Measurements from ENCODE around the gene PRKCD.

PRKCD gene

GRCh38 chr3:53160660-53161449, at the start of gene PRKCD:
TSS of gene PRKCD (plus strand) at chr3:53161209. CDS start at chr3:53178423, 17,214 bp downstream.
- DNase-seq, result peak; percentile 81

GRCh38 chr3:53111822-53112221, 49.2 kb upstream of the PRKCD start:
- DNase-seq, result no peak

DNA sequence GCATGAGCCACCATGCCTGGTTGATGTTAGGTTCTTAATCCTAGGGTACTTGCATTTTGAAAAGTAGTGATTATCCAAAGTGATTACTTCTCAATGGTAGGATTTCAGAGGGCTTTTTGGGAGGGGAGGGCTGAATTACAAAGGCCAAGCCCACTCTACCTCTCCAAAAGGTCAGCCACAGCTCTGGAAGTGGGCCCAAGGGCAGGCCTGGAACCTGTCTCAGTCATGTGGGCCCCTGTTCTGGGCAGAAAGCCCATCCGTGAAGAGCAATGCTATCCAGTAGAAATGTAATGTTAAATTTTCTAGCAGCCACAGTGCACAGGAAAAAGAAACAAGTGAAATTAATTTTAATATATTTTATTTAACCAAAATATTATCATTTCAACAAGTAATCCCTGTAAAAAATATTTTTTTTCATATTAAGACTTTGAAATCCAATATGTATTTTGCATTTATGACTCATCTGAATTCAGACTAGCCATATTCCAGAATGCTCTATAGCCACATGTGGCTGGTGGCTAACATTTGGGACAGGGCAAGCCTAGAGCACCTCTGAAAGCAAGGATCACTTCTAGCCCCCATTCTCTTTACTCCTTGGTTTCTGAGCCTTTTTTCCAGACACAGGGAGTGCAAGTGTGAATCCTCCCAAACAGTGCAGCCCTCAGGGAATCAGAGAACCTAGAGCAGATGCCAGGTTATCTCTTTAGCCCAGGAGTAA, 47.6 kb upstream of the PRKCD start:
- no peak for DNase-seq

DNA sequence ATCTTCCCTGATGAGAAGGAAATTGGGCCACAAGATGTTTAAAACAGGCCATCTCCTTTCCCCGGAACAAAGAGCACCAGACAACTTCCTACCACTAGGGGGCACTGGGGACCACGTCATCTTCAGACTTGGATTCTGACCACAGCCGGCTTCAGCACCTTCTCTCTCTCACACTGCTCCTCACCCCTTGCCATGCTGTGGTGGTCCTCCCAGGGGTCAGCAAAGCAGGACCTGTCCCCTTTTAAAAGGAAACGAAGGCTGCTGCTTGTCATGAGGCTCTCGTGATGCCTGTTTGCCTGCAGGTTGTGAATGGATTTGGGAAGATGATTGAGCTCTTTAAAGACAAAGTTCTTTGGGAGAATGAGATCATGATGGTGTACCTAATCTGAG, 47.0 kb upstream of the PRKCD start:
- DNase-seq, result peak; percentile 73

GRCh38 chr3:53114412-53115074, 46.5 kb upstream of the PRKCD start:
- DNase-seq, result no peak

- DNase-seq, result no peak
Observed at GRCh38 chr3:53116956-53117355, 44.1 kb upstream of the PRKCD start.

- no peak for DNase-seq
Observed at GRCh38 chr3:53120336-53120735, 40.7 kb upstream of the PRKCD start.

GRCh38 chr3:53122255-53122932, 38.6 kb upstream of the PRKCD start:
- no peak for DNase-seq

- no peak for DNase-seq
Observed at GRCh38 chr3:53122933-53123305, 38.1 kb upstream of the PRKCD start.

DNA sequence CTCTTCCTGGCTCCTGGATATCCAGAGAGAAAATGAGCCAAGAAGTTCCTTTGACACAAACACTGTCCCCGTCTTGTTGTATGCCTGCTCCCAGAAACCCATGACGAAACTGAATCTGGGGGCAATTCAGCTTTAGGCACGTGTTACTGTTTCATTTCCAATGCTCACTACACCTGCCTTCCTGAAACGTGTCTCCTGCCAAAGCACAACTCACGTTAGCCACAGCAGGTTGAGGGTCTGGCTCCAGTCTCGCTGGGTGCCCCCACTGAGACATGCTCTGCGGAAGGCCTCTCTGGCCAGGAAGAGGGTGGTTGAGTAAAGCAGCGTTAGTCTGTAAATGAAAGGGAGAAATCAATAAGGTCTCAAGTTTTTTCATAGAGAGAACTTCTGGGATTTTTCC, 37.5 kb upstream of the PRKCD start:
- no peak for DNase-seq

GRCh38 chr3:53123953-53124352, 37.1 kb upstream of the PRKCD start:
- DNase-seq, result no peak

DNA sequence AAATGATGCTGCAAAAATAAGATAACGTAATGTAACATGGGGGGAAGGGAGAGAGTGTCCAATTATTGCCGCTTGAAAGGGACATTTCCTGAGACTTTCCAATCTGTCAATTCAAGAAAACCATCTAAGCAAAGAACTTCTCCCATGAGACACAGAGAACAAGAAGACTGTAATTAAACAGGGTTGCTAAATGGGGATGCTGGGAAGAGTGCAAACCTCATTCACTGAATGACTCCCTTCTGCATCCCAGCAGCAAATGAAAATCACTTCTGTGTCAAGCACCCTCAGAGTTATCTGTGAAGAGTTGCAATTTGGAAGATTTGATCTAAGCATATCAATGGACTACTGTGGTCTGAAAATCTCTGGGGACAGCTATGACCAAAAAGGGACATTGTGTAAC, 34.4 kb upstream of the PRKCD start:
- no peak for DNase-seq

GRCh38 chr3:53129344-53129743, 31.7 kb upstream of the PRKCD start:
- DNase-seq, result no peak

- DNase-seq, result peak; percentile 99
Observed at GRCh38 chr3:53130179-53131061, 30.6 kb upstream of the PRKCD start, which contains the start of gene RFT1. TSS of gene RFT1 (minus strand) at chr3:53130435. CDS start at chr3:53130400, 35 bp downstream.

DNA sequence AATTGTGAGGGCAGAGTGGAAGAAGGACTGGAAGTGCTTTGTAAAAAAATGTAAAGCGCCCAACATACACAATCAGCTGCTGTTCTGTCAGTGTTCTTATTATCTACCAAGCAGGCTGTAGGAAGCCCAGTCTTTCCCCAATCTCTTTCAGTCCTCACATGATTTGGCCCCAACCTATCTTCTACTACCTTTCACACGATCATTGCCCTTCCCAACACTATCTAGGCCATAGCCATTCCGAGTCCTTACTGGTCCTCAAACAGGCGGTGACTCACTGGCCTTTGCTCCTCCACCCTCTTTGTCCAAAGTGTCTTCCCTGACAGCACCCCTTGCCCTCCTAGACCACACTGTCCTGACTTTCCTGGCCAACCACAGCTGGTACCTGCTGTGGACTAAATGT, 29.9 kb upstream of the PRKCD start:
- no peak for DNase-seq

- no peak for DNase-seq
Observed at GRCh38 chr3:53132347-53132746, 28.7 kb upstream of the PRKCD start.

DNA sequence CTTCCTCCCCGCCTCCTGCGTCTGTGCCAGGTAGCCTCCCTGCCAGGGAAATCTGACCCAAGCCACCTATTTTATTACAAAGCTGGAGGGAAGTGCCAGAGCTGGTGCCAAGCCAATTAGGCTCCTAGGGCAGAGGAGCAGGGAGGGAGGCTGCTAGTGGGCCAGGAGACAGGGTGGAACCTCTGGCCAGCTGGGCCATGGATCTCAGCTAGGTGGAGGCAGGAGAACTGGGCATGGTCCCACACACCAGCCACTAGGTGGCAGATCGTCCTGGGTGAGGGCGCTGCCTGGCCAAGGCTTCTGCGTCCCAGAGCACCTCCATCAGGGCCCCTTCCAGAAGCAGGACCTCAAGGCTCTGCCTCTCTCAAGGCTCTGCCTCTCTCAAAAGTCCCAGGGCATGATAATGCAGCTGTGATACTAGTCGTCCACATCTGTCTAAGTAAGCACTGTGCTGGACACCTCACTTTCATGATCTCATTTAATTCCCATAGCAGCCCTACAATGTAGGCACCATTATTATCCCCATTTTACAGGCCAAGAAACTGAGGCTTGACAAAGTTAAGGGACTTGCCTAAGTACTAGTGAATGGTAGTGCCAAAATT, 26.3 kb upstream of the PRKCD start:
- DNase-seq, result peak; percentile 61

DNA sequence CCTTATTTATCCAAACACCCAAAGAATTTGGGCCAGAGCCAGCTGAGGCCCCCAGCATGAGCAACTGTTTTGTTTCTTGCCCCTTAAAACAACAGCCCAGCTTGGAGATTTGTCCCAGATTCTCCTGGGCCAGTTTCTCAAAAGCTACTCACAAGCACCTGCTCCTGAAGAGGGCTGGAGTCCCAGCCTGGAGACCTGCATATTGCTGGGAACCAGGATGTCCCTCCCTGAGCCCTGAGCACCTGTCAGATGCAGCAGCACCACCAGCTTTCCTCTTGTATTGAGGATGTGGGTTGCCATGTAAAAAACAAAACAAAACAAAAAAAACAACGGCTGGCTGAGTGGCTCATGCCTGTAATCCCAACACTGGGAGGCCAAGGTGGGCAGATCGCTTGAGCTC, 23.8 kb upstream of the PRKCD start:
- DNase-seq, result no peak

GRCh38 chr3:53137835-53138446, 23.1 kb upstream of the PRKCD start:
- no peak for DNase-seq

DNA sequence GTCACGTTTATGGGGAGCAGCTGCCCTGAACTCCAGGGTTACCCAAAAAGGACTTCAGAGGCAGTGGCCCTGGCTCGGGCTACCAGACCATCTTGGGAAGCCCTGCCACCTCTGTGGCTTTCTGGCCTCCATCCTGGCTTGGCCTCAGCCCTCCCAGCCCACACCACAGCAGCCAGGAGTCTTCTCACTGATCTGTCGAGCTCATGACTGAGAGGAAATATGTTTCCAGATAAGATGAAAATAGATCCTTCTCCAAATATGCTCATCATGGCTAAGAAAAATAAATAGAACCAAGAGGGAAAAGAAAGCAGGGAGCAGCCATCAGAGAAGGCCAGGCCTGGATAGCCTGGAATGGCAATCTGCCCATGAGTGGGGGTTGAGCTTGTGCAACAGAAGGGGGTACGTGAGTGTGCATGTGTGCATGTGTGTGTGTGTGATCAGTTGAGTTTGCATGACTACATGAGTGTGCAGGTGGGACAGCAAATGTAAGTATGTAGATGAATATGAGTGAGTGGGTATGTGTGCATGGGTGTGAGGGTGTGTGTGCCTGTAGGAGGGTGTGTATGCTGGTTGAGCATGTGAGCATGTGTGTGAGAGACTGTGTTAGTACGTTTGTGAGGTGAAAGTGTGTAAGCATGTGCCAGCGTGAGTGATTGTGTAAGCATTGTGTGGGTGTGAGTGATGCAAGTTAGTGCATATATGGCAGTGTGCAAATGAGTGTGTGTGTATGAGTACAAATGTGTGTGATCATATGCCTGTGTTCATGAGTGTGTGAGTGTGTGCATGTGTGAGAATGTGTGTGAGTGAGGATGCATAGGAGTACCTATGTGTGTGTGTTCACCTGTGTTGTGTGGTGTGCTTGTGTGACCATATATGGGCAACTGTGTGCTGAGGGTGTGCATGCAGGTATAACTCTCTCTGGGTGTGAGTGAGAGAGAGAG, 20.8 kb upstream of the PRKCD start:
- no peak for DNase-seq

Data from stimulated activated CD4-positive, alpha-beta T cell treated with anti-CD3 and anti-CD28 coated beads, Interleukin-4, amount 100 ng/mL, for 1 hour (primary cell).